HEK293 (cell line): Measurements from ENCODE around the gene ACTA1.

Experiments used
- ZNF133 ChIP-seq: fragments of 450-650 bp; formaldehyde crosslinking; IDR thresholded peaks from 2 replicates; pipeline ENCODE4 v1.5.1; 2016; ENCODE audit warnings: missing biosample characterization, missing genetic modification characterization
- TF ChIP-seq, protein P1 (sequence below): fragments of 450-650 bp; formaldehyde crosslinking; IDR thresholded peaks from 2 replicates; pipeline ENCODE4 v1.5.1; 2016; ENCODE audit warnings: missing biosample characterization, missing genetic modification characterization

DNA sequence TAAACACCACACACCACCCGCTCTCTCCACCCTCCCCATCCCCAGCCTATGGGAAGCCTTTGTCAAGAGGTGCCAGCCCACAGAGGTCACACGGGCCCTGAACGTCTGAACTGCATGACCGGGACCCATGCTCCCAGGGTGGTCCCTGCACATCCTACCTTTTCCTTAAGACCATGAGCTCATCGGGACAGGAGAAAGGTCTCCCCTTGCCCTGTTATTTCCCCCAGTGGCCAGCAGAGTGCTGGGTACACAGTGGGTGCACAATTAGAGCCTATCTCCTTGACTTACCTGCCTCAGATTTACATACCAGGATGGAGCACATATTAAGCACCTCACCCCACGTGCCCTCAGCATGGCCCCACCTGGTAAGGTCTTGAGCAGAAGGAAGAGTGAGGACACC lies 30.9 kb downstream of the ACTA1 start:
- no peak for TF ChIP-seq ZNF133 (tag by site-specific recombination)
- TF ChIP-seq, protein P1, sequence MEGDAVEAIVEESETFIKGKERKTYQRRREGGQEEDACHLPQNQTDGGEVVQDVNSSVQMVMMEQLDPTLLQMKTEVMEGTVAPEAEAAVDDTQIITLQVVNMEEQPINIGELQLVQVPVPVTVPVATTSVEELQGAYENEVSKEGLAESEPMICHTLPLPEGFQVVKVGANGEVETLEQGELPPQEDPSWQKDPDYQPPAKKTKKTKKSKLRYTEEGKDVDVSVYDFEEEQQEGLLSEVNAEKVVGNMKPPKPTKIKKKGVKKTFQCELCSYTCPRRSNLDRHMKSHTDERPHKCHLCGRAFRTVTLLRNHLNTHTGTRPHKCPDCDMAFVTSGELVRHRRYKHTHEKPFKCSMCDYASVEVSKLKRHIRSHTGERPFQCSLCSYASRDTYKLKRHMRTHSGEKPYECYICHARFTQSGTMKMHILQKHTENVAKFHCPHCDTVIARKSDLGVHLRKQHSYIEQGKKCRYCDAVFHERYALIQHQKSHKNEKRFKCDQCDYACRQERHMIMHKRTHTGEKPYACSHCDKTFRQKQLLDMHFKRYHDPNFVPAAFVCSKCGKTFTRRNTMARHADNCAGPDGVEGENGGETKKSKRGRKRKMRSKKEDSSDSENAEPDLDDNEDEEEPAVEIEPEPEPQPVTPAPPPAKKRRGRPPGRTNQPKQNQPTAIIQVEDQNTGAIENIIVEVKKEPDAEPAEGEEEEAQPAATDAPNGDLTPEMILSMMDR (tag by site-specific recombination) = no peak
